SK-N-SH treated with all-trans-retinoic acid at 6 μM for 48 hours (cell line): ENCODE data around the gene NLRX1.
"Not testable (repeated sequence)": the region's sequence is repeated elsewhere in the genome, so short reads cannot be mapped to it uniquely, and the experiment has no call there.

Experiments
- ATAC-seq: fragments of 200-7000 bp; cut with Tn5 transposase; 3 replicates; pipeline ENCODE4 v1.9.1; 2020; ENCODE audit warnings: mild to moderate bottlenecking, moderate library complexity
- ARNTL ChIP-seq: fragments of 450-650 bp; formaldehyde crosslinking; IDR thresholded peaks from 2 replicates; pipeline ENCODE4 v1.5.0; 2020; ENCODE audit warnings: low read depth, mild to moderate bottlenecking, moderate library complexity, borderline replicate concordance
- BACH2 ChIP-seq: fragments of 250-450 bp; sonication (Bioruptor Pico); IDR thresholded peaks from 2 replicates; pipeline ENCODE4 v1.9.0; 2021; ENCODE audit warnings: mild to moderate bottlenecking, borderline replicate concordance
- CSDC2 ChIP-seq: fragments of 250-450 bp; sonication (Bioruptor Pico); IDR thresholded peaks from 2 replicates; pipeline ENCODE4 v1.5.0; 2020; ENCODE audit warnings: mild to moderate bottlenecking, moderate library complexity
- ESRRG ChIP-seq: fragments of 250-450 bp; sonication (Bioruptor Pico); IDR thresholded peaks from 2 replicates; pipeline ENCODE4 v1.6.1; 2021; ENCODE audit warnings: mild to moderate bottlenecking
- GLIS3 ChIP-seq: fragments of 250-450 bp; sonication (Bioruptor Pico); IDR thresholded peaks from 2 replicates; pipeline ENCODE4 v1.5.0; 2020; ENCODE audit warnings: mild to moderate bottlenecking, moderate library complexity
- ISL1 ChIP-seq: fragments of 250-450 bp; sonication (Bioruptor Pico); IDR thresholded peaks from 2 replicates; pipeline ENCODE4 v2.1.2; 2022; ENCODE audit warnings: mild to moderate bottlenecking, moderate library complexity
- OSR1 ChIP-seq: fragments of 250-450 bp; sonication (Bioruptor Pico); IDR thresholded peaks from 2 replicates; pipeline ENCODE4 v1.8.0; 2022; ENCODE audit warnings: moderate library complexity, mild to moderate bottlenecking, inconsistent platforms
- PPARA ChIP-seq: fragments of 250-450 bp; sonication (Bioruptor Pico); IDR thresholded peaks from 2 replicates; pipeline ENCODE4 v1.5.0; 2020; ENCODE audit warnings: mild to moderate bottlenecking, borderline replicate concordance
- RARB ChIP-seq: fragments of 250-450 bp; sonication (Bioruptor Pico); IDR thresholded peaks from 2 replicates; pipeline ENCODE4 v1.8.0; 2021; ENCODE audit warnings: mild to moderate bottlenecking, moderate library complexity
- SNAI2 ChIP-seq: fragments of 250-450 bp; sonication (Bioruptor Pico); IDR thresholded peaks from 2 replicates; pipeline ENCODE4 v1.5.0; 2020; ENCODE audit warnings: mild to moderate bottlenecking, moderate library complexity
- ZC3H10 ChIP-seq: fragments of 250-450 bp; sonication (Bioruptor Pico); IDR thresholded peaks from 2 replicates; pipeline ENCODE4 v1.5.1; 2021; ENCODE audit warnings: mild to moderate bottlenecking, moderate library complexity
- ZFP3 ChIP-seq: fragments of 250-450 bp; sonication (Bioruptor Pico); IDR thresholded peaks from 2 replicates; pipeline ENCODE4 v1.5.0; 2020; ENCODE audit warnings: mild to moderate bottlenecking, moderate library complexity
- ZFP30 ChIP-seq: fragments of 450-650 bp; formaldehyde crosslinking; IDR thresholded peaks from 2 replicates; pipeline ENCODE4 v1.5.0; 2022; ENCODE audit warnings: mild to moderate bottlenecking, moderate library complexity
- ZNF565 ChIP-seq: fragments of 450-650 bp; formaldehyde crosslinking; conservative IDR thresholded peaks from 2 replicates; pipeline ENCODE4 v1.5.0; 2020; ENCODE audit warnings: low read depth, mild to moderate bottlenecking, moderate library complexity
- ZNF70 ChIP-seq: fragments of 450-650 bp; formaldehyde crosslinking; IDR thresholded peaks from 2 replicates; pipeline ENCODE4 v1.5.0; 2020; ENCODE audit warnings: mild to moderate bottlenecking, moderate library complexity
- ZNF8 ChIP-seq: fragments of 450-650 bp; formaldehyde crosslinking; IDR thresholded peaks from 2 replicates; pipeline ENCODE4 v1.5.0; 2020; ENCODE audit warnings: mild to moderate bottlenecking, moderate library complexity
- TF ChIP-seq, protein P1 (sequence below): fragments of 250-450 bp; sonication (Bioruptor Pico); IDR thresholded peaks from 2 replicates; pipeline ENCODE4 v1.8.0; 2020; ENCODE audit warnings: mild to moderate bottlenecking, moderate library complexity, borderline replicate concordance
- TF ChIP-seq, protein P2 (sequence below): fragments of 250-450 bp; sonication (Bioruptor Pico); IDR thresholded peaks from 2 replicates; pipeline ENCODE4 v1.5.0; 2020; ENCODE audit warnings: mild to moderate bottlenecking, moderate library complexity
- TF ChIP-seq, protein P3 (sequence below): fragments of 250-450 bp; sonication (Bioruptor Pico); IDR thresholded peaks from 2 replicates; pipeline ENCODE4 v1.5.1; 2020; ENCODE audit warnings: low read depth, mild to moderate bottlenecking, moderate library complexity
- TF ChIP-seq, protein P4 (sequence below): fragments of 250-450 bp; sonication (Bioruptor Pico); IDR thresholded peaks from 2 replicates; pipeline ENCODE4 v1.5.1; 2021; ENCODE audit warnings: mild to moderate bottlenecking, moderate library complexity

Gene NLRX1

DNA sequence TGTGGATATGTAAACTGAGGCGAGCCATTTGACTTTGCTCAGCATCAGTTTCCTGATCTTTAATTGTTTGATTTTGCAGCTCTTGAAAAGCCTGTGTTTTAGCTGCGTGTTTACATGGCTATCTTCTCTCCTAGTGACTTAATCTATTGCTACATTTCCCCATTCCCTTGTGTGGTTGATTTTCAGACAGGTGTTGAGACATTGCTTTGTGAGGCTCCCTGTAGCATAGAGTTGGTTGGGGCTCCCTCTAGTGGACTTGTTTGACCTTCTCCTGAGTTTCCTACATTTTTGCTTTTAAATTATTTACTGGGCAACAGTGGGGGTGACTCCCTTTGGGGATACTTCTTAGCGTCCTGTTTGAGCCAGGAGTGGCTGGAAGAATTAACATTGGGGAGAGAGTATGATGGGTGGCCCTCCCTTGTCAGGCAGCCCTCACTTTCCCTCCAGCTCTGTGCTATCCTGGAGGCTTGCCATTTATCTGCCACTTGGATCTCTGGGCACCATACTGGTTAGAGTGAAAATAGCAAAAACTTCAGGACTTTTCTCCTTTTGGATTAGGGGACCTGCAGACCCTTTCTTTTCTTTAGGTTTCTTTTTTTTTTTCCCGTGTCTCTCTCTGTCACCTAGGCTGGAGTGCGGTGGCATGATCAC is 28.4 kb downstream of the NLRX1 start:
- ATAC-seq, result peak; percentile 92
- TF ChIP-seq ZNF70 (CRISPR knock-in tag), result no peak
- TF ChIP-seq PPARA, result no peak
- no peak for TF ChIP-seq GLIS3 (CRISPR knock-in tag)
- TF ChIP-seq OSR1, result no peak
- no peak for TF ChIP-seq SNAI2
- no peak for TF ChIP-seq ZNF8
- TF ChIP-seq ESRRG, result no peak
- TF ChIP-seq, protein P1, sequence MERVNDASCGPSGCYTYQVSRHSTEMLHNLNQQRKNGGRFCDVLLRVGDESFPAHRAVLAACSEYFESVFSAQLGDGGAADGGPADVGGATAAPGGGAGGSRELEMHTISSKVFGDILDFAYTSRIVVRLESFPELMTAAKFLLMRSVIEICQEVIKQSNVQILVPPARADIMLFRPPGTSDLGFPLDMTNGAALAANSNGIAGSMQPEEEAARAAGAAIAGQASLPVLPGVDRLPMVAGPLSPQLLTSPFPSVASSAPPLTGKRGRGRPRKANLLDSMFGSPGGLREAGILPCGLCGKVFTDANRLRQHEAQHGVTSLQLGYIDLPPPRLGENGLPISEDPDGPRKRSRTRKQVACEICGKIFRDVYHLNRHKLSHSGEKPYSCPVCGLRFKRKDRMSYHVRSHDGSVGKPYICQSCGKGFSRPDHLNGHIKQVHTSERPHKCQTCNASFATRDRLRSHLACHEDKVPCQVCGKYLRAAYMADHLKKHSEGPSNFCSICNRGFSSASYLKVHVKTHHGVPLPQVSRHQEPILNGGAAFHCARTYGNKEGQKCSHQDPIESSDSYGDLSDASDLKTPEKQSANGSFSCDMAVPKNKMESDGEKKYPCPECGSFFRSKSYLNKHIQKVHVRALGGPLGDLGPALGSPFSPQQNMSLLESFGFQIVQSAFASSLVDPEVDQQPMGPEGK (CRISPR knock-in tag), result no peak
- TF ChIP-seq, protein P2, sequence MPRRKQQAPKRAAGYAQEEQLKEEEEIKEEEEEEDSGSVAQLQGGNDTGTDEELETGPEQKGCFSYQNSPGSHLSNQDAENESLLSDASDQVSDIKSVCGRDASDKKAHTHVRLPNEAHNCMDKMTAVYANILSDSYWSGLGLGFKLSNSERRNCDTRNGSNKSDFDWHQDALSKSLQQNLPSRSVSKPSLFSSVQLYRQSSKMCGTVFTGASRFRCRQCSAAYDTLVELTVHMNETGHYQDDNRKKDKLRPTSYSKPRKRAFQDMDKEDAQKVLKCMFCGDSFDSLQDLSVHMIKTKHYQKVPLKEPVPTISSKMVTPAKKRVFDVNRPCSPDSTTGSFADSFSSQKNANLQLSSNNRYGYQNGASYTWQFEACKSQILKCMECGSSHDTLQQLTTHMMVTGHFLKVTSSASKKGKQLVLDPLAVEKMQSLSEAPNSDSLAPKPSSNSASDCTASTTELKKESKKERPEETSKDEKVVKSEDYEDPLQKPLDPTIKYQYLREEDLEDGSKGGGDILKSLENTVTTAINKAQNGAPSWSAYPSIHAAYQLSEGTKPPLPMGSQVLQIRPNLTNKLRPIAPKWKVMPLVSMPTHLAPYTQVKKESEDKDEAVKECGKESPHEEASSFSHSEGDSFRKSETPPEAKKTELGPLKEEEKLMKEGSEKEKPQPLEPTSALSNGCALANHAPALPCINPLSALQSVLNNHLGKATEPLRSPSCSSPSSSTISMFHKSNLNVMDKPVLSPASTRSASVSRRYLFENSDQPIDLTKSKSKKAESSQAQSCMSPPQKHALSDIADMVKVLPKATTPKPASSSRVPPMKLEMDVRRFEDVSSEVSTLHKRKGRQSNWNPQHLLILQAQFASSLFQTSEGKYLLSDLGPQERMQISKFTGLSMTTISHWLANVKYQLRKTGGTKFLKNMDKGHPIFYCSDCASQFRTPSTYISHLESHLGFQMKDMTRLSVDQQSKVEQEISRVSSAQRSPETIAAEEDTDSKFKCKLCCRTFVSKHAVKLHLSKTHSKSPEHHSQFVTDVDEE (CRISPR knock-in tag), result no peak
- TF ChIP-seq ZNF565 (CRISPR knock-in tag), result no peak
- TF ChIP-seq ARNTL (CRISPR knock-in tag), result no peak
- TF ChIP-seq, protein P3, sequence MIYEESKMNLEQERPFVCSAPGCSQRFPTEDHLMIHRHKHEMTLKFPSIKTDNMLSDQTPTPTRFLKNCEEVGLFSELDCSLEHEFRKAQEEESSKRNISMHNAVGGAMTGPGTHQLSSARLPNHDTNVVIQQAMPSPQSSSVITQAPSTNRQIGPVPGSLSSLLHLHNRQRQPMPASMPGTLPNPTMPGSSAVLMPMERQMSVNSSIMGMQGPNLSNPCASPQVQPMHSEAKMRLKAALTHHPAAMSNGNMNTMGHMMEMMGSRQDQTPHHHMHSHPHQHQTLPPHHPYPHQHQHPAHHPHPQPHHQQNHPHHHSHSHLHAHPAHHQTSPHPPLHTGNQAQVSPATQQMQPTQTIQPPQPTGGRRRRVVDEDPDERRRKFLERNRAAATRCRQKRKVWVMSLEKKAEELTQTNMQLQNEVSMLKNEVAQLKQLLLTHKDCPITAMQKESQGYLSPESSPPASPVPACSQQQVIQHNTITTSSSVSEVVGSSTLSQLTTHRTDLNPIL (CRISPR knock-in tag), result no peak
- TF ChIP-seq CSDC2 (CRISPR knock-in tag), result no peak
- TF ChIP-seq RARB, result no peak
- TF ChIP-seq ISL1, result no peak
- TF ChIP-seq ZFP3 (CRISPR knock-in tag), result no peak
- TF ChIP-seq ZFP30, result no peak
- TF ChIP-seq ZC3H10, result no peak

DNA sequence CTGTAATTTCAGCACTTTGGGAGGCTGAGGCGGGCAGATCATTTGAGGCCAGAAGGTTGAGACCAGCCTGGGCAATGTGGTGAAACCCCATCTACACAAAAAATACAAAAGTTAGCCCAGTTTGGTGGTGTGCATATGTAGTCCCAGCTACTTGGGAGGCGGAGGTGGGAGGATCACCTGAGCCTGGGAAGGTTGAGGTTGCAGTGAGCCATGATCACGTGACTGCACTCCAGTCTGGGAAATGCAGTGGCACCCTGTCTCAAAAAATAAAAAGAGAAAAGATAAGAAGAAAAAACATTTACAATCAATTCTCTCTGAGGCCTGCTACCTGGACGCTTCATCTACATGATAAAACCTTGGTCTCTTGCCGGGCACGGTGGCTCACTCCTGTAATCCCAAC is 30.4 kb downstream of the NLRX1 start:
- ATAC-seq, result no peak
- no peak for TF ChIP-seq BACH2
- TF ChIP-seq, protein P4, sequence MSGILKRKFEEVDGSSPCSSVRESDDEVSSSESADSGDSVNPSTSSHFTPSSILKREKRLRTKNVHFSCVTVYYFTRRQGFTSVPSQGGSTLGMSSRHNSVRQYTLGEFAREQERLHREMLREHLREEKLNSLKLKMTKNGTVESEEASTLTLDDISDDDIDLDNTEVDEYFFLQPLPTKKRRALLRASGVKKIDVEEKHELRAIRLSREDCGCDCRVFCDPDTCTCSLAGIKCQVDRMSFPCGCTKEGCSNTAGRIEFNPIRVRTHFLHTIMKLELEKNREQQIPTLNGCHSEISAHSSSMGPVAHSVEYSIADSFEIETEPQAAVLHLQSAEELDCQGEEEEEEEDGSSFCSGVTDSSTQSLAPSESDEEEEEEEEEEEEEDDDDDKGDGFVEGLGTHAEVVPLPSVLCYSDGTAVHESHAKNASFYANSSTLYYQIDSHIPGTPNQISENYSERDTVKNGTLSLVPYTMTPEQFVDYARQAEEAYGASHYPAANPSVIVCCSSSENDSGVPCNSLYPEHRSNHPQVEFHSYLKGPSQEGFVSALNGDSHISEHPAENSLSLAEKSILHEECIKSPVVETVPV (CRISPR knock-in tag), result no peak
- TF ChIP-seq, protein P2 (CRISPR knock-in tag), result no peak
- no peak for TF ChIP-seq CSDC2 (CRISPR knock-in tag)
- TF ChIP-seq ZNF70 (CRISPR knock-in tag), result no peak
- TF ChIP-seq, protein P1 (CRISPR knock-in tag), result no peak

DNA sequence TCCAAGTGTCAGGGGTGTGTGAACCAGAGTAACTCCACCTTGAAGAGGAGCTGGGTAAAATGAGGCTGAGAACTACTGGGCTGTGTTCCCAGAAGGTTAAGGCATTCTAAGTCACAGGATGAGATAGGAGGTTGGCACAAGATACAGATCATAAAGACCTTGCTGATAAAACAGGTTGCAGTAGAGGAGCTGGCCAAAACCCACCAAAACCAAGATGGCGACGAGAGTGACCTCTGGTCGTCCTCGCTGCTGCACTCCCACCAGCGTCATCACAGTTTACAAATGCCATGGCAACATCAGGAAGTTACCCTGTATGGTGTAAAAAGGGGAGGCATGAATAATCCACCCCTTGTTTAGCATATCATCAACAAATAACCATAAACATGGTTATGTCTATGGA is 32.7 kb downstream of the NLRX1 start:
- not testable (repeated sequence) for ATAC-seq
